Upper lobe of right lung (tissue), 1 donor: ENCODE measurements around the gene PLEKHG2. TPM values are rescaled to one million over a fixed set of nuclear protein-coding genes. Genes with fewer than 3 reads are reported as not detected.

Experiments
- ATAC-seq: fragments of 200-7000 bp; cut with Tn5 transposase; one replicate; pipeline ENCODE4 v1.9.1; 2020; ENCODE audit warnings: mild to moderate bottlenecking, moderate library complexity
- DNase-seq: peaks from one replicate; pipeline ENCODE4 v3.0.0-alpha.2; 2020
- H3K27ac ChIP-seq: fragments of 200-600 bp; one replicate; pipeline ENCODE4 v1.8.0; 2022
- H3K27me3 ChIP-seq: fragments of 200-600 bp; one replicate; pipeline ENCODE4 v1.8.0; 2022; ENCODE audit warnings: mild to moderate bottlenecking
- H3K36me3 ChIP-seq: fragments of 200-600 bp; one replicate; pipeline ENCODE4 v1.8.0; 2022
- H3K4me1 ChIP-seq: fragments of 200-600 bp; one replicate; pipeline ENCODE4 v1.8.0; 2022
- H3K4me3 ChIP-seq: fragments of 200-600 bp; one replicate; pipeline ENCODE4 v1.8.0; 2022; ENCODE audit warnings: mild to moderate bottlenecking
- H3K9me3 ChIP-seq: fragments of 200-600 bp; one replicate; pipeline ENCODE4 v1.8.0; 2022
- intact Hi-C: fragments of 100-400 bp; cut with DNase I; formaldehyde crosslinking; loops from one replicate; pipeline ENCODE4 v1.11.0; 2022
- total RNA-seq: library from RNA; stranded (reverse); fragmentation: NEBNext Ultra II Directional; extraction: Animal tissue kit (Norgen Biotek cat#: 25700); gene quantifications from one replicate; pipeline ENCODE4 v1.2.1, GENCODE V29; 2021
- TF ChIP-seq, protein P1 (sequence below): fragments of 200-600 bp; IDR thresholded peaks from one replicate; pipeline ENCODE4 v1.8.0; 2022; ENCODE audit warnings: antibody characterized with exemption
- donor health status: DM: no; HTN: yes; CAD: no; lungs with severe emphysema.

PLEKHG2 gene
- total RNA-seq, 1 donor from 2014 or later, result 32.4 TPM

GRCh38 chr19:39407660-39408391 is 4.6 kb upstream of the PLEKHG2 start:
- H3K36me3 ChIP-seq, result peaks cover 18% of the 10 kb centered on the region
- peaks cover 33% of the 10 kb centered on the region for H3K4me1 ChIP-seq
- H3K4me3 ChIP-seq, result peak overlapping the region; percentile 97
- peak overlapping the region; percentile 100 for H3K27ac ChIP-seq
- DNase-seq (peak; percentile 85), ATAC-seq (no peak)
- H3K27me3 ChIP-seq, result no peaks in the 10 kb centered on the region
- H3K9me3 ChIP-seq, result no peaks in the 10 kb centered on the region
- intact Hi-C loops, result no loop called here
- TF ChIP-seq, protein P1, sequence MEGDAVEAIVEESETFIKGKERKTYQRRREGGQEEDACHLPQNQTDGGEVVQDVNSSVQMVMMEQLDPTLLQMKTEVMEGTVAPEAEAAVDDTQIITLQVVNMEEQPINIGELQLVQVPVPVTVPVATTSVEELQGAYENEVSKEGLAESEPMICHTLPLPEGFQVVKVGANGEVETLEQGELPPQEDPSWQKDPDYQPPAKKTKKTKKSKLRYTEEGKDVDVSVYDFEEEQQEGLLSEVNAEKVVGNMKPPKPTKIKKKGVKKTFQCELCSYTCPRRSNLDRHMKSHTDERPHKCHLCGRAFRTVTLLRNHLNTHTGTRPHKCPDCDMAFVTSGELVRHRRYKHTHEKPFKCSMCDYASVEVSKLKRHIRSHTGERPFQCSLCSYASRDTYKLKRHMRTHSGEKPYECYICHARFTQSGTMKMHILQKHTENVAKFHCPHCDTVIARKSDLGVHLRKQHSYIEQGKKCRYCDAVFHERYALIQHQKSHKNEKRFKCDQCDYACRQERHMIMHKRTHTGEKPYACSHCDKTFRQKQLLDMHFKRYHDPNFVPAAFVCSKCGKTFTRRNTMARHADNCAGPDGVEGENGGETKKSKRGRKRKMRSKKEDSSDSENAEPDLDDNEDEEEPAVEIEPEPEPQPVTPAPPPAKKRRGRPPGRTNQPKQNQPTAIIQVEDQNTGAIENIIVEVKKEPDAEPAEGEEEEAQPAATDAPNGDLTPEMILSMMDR, result no peak

DNA sequence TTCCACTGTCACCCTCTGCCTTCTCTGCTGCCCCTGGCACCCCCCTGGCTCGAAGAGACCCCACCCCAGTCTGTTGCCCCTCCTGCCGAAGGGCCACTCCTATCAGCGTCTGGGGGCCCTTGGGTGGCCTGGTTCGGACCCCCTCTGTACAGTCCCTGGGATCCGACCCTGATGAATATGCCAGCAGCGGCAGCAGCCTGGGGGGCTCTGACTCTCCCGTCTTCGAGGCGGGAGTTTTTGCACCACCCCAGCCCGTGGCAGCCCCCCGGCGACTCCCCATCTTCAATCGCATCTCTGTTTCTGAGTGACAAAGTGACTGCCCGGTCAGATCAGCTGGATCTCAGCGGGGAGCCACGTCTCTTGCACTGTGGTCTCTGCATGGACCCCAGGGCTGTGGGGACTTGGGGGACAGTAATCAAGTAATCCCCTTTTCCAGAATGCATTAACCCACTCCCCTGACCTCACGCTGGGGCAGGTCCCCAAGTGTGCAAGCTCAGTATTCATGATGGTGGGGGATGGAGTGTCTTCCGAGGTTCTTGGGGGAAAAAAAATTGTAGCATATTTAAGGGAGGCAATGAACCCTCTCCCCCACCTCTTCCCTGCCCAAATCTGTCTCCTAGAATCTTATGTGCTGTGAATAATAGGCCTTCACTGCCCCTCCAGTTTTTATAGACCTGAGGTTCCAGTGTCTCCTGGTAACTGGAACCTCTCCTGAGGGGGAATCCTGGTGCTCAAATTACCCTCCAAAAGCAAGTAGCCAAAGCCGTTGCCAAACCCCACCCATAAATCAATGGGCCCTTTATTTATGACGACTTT is 3.9 kb upstream of the PLEKHG2 start:
- H3K36me3 ChIP-seq, result peaks cover 18% of the 10 kb centered on the region
- H3K4me3 ChIP-seq, result peak overlapping the region; percentile 97
- TF ChIP-seq, protein P1, result no peak
- peaks cover 33% of the 10 kb centered on the region for H3K4me1 ChIP-seq
- peak overlapping the region; percentile 100 for H3K27ac ChIP-seq
- no peaks in the 10 kb centered on the region for H3K9me3 ChIP-seq
- DNase-seq, result no peak
- intact Hi-C loops, result no loop called here
- no peaks in the 10 kb centered on the region for H3K27me3 ChIP-seq
- no peak for ATAC-seq

- intact Hi-C loops, result no loop called here
- Histone ChIP-seq H3K9me3 (no peaks in the 10 kb centered on the region), H3K36me3 (peaks cover 18% of the 10 kb centered on the region), H3K4me3 (peak overlapping the region; percentile 97), H3K4me1 (peaks cover 36% of the 10 kb centered on the region), H3K27me3 (no peaks in the 10 kb centered on the region), H3K27ac (peak overlapping the region; percentile 100)
- TF ChIP-seq, protein P1, result no peak
- peak; percentile 58 for ATAC-seq
- peak; percentile 98 for DNase-seq
Measured at GRCh38 chr19:39409208-39410016, 3.1 kb upstream of the PLEKHG2 start.

GRCh38 chr19:39410017-39410830 is 2.2 kb upstream of the PLEKHG2 start:
- TF ChIP-seq, protein P1, result no peak
- Histone ChIP-seq H3K36me3 (peaks cover 18% of the 10 kb centered on the region), H3K27ac (peak overlapping the region; percentile 100), H3K4me3 (peak overlapping the region; percentile 97), H3K4me1 (peaks cover 36% of the 10 kb centered on the region), H3K9me3 (no peaks in the 10 kb centered on the region), H3K27me3 (no peaks in the 10 kb centered on the region)
- DNase-seq (peak; percentile 92), ATAC-seq (peak; percentile 20)
- intact Hi-C loops, result no loop called here

DNA sequence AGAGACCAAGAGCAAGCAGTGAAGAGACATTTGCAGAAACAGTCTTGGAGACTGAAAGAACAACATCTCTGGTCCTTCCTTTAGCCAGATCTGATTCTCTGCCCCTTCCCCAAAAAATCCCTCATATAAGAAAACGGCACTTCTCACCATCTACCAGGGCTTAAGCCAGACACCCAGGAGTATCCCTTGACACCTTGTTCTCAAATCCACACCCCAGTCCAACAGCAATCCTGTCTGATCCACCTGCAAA is 1.7 kb upstream of the PLEKHG2 start:
- Histone ChIP-seq H3K36me3 (peaks cover 18% of the 10 kb centered on the region), H3K4me3 (peak overlapping the region; percentile 97), H3K4me1 (peaks cover 32% of the 10 kb centered on the region), H3K27me3 (no peaks in the 10 kb centered on the region), H3K9me3 (no peaks in the 10 kb centered on the region), H3K27ac (peak overlapping the region; percentile 100)
- intact Hi-C loops, result no loop called here
- DNase-seq (no peak), ATAC-seq (no peak)
- TF ChIP-seq, protein P1, result no peak
